Stimulated activated CD4-positive, alpha-beta T cell treated with anti-CD3 and anti-CD28 coated beads, TNF-alpha, amount 100 ng/mL, for 48 hours (primary cell): Measurements from ENCODE around the gene KLHL29.

Experiments used
- DNase-seq, 3 donors: peaks; one replicate each; pipeline ENCODE4 v3.0.0-alpha.2; 2020; ENCODE audit warnings: low read depth in 3 of 3

KLHL29 gene

GRCh38 chr2:23677836-23678235 is 292.9 kb downstream of the KLHL29 start:
- no peak for DNase-seq

GRCh38 chr2:23679044-23679443 is 294.1 kb downstream of the KLHL29 start:
- no peak for DNase-seq

GRCh38 chr2:23680951-23681350 is 296.0 kb downstream of the KLHL29 start:
- DNase-seq, result no peak

- DNase-seq, result no peak
Measured at GRCh38 chr2:23681356-23682140, 296.6 kb downstream of the KLHL29 start.

- no peak for DNase-seq
Measured at GRCh38 chr2:23682481-23682880, 297.5 kb downstream of the KLHL29 start.

- no peak for DNase-seq
Measured at GRCh38 chr2:23683001-23683400, 298.0 kb downstream of the KLHL29 start.

- DNase-seq, result no peak
Measured at GRCh38 chr2:23684395-23685176, 299.6 kb downstream of the KLHL29 start.

- DNase-seq, result no peak
Measured at GRCh38 chr2:23685181-23685580, 300.2 kb downstream of the KLHL29 start.

- DNase-seq, result no peak
Measured at GRCh38 chr2:23685706-23686105, 300.7 kb downstream of the KLHL29 start.

GRCh38 chr2:23686405-23687029 is 301.5 kb downstream of the KLHL29 start:
- no peak for DNase-seq

GRCh38 chr2:23687214-23687613 is 302.2 kb downstream of the KLHL29 start:
- no peak for DNase-seq

- DNase-seq, result no peak
Measured at GRCh38 chr2:23687713-23688112, 302.7 kb downstream of the KLHL29 start.

- DNase-seq, result no peak
Measured at GRCh38 chr2:23688486-23689130, 303.6 kb downstream of the KLHL29 start.

- no peak for DNase-seq
Measured at GRCh38 chr2:23689131-23689700, 304.2 kb downstream of the KLHL29 start.

- DNase-seq, result no peak
Measured at GRCh38 chr2:23689891-23690290, 304.9 kb downstream of the KLHL29 start.

GRCh38 chr2:23690421-23691105 is 305.6 kb downstream of the KLHL29 start:
- DNase-seq, result no peak

GRCh38 chr2:23691106-23691470 is 306.1 kb downstream of the KLHL29 start:
- no peak for DNase-seq

- DNase-seq, result no peak
Measured at GRCh38 chr2:23691565-23691964, 306.6 kb downstream of the KLHL29 start.

- DNase-seq, result no peak
Measured at GRCh38 chr2:23692263-23692662, 307.3 kb downstream of the KLHL29 start.

- no peak for DNase-seq
Measured at GRCh38 chr2:23692851-23693605, 308.0 kb downstream of the KLHL29 start.

- no peak for DNase-seq
Measured at GRCh38 chr2:23693606-23693951, 308.6 kb downstream of the KLHL29 start.
